HL-60/S4 treated with phorbol 12-myristate 13-acetate at 8.2 ng/mL for 4 days and 3 days (cell line): ENCODE data around the gene BUB1B.

Experiments used
- in situ Hi-C: fragments of 300-500 bp; cut with MboI; formaldehyde crosslinking; loops from 2 replicates; pipeline ENCODE4 v1.15.0; 2022; ENCODE audit warnings: low sequenced_read_pairs

Gene BUB1B

GRCh38 chr15:40252141-40252437, 91.2 kb downstream of the BUB1B start:
- in situ Hi-C loops: no loop called here

- in situ Hi-C loops: no loop called here
Observed at GRCh38 chr15:40252438-40253166, 91.7 kb downstream of the BUB1B start.

DNA sequence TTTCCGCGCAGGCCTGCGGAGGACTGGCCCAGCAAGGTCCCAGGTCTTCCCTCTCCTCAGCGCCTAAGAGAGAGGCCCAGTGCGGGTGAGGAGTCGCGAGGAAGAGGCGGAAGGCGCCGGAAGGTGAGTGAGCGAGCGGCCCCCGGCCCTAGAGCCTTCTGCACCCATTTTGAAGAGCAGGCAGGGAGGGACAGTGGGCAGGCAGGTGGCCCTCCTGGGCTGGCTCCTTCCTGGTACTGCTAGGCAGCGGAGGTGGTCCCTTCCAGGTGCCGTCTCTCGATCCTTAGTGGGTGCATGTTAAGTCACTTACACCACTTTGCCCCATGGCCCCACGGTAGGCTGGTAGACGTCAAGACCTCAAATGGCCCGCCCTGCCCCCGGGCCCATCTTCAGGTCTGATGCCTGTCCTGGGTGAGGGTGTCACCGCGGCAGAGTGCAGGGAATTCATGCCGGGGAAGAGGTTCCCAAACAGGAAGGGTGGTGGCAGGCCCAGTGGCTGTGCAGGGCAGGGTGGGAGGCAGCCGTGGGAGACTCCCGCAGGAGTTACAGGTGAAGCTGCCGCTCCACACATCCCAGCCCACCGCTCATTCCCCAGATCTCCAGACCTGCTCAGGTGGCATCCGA, 92.4 kb downstream of the BUB1B start:
- in situ Hi-C loops: no loop called here

DNA sequence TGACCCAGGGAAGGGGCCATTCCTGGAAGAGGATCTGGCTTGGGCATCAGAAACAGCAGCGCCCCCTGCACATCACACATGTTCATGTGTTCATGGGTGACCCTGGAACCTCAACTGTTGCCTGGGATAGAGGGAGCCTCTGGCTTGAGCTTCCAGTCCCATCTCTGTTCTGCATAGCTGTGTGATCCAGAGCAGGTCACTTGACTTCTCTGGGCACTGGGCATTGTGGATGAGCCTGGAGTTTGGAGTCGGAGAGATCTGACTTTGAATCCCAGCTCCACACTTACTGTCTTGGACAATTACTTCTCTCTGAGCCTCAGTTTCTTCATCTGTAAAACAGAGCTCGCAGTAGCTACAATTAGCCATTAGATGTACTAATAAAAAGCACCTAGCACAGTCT, 93.6 kb downstream of the BUB1B start:
- in situ Hi-C loops: no loop called here

DNA sequence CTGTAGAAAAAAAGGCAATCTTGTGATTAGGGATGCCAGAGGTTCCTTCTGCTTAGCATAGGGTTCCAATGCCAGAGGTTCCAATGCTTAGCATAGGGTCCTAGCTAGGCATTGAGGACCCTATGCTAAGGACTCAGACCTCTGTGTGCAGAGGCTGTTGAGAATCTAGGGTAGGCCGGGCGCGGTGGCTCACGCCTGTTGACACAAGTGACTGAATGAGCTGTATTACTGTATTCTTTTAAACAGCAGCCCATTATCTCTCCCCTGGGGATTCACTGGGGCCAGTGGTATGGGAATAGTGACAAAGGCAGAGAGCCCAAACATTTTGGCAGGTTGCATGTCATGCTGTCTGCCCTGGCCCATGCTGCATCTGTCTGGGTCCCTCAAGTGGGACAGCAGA, 94.2 kb downstream of the BUB1B start:
- in situ Hi-C loops: no loop called here

DNA sequence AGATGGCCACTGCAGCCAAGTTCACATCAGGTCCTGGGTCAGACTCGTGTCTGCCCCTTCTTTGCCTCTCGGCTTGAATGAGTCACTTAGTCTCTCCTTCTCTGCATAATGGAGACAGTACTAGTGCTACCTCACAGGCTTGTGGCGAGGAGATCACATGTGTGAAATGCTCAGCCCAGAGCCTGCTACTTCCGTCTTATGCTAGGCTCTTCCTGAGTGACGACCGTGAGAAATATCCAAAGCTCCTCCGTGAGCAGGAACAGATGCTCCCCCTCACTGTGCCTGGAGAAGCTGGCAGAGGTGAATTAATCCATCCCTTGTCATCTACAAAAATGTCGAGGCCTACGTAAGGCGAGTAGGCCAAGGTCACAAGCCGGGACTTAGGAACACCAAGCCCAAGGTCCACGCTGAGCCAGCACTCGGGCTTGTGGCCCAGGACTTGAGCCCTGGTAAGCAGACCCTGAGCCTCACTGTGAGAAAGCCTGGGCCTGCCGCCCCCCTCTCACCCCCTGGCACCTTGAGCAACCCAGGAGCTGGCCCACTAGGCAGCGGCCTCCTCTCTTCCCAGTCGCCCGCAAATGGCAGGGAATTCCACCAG, 95.9 kb downstream of the BUB1B start:
- in situ Hi-C loops: no loop called here

- in situ Hi-C loops: no loop called here
Observed at GRCh38 chr15:40257656-40258450, 97.0 kb downstream of the BUB1B start.

- in situ Hi-C loops: no loop called here
Observed at GRCh38 chr15:40258544-40258943, 97.7 kb downstream of the BUB1B start.

DNA sequence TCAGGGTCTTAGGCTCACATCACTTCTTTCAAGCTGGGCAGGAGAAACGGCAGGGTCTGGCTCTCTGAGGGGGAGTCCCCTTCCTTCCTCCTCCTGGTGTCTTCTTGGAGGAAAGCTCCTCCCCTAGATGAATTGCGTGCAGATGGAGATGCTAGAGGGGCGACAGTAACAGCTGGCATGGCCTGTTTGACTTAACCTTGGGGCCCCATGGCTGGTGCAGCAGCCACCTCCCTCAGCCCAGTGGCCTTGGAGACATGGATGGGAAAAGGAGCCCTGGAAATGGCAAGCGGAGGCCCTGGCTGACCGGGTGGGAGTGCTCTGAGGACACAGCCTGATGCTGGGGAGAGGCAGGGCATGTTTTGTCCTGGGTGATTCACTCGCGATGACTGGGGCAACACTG, 98.2 kb downstream of the BUB1B start:
- in situ Hi-C loops: no loop called here

DNA sequence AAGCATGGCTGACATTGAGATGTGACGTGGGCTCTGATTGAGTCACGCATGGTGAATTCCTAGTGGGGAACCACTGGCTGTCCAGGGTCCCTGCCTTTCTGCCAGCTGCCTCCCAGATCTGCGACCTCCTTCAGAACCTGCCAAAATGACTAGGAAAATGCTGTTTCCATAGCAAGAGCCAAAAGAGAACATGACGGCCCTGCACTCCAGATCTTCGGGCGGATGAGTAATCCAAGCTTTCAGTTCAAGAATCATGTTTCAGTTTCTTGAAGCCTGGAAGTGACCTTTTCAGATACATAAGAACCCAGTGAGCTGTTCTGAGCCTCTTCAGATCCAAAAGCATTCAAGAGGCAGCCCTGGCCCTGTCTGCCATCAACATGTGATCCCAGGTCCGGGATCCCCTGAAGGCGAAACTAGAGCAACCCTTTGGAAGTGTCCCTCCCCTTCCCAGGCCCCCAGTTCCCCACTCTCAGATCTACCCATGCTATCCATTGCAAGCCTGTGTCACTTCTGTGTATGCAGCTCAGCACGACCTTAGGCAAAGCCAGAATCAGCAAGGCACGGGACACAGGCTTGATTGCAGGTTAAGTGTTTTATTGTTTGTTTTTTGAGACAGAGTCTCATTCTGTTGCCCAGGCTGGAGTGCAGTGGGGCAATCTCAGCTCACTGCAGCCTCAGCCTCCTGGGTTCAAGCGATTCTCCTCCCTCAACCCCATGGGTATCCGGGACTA, 102.3 kb downstream of the BUB1B start:
- in situ Hi-C loops: no loop called here

DNA sequence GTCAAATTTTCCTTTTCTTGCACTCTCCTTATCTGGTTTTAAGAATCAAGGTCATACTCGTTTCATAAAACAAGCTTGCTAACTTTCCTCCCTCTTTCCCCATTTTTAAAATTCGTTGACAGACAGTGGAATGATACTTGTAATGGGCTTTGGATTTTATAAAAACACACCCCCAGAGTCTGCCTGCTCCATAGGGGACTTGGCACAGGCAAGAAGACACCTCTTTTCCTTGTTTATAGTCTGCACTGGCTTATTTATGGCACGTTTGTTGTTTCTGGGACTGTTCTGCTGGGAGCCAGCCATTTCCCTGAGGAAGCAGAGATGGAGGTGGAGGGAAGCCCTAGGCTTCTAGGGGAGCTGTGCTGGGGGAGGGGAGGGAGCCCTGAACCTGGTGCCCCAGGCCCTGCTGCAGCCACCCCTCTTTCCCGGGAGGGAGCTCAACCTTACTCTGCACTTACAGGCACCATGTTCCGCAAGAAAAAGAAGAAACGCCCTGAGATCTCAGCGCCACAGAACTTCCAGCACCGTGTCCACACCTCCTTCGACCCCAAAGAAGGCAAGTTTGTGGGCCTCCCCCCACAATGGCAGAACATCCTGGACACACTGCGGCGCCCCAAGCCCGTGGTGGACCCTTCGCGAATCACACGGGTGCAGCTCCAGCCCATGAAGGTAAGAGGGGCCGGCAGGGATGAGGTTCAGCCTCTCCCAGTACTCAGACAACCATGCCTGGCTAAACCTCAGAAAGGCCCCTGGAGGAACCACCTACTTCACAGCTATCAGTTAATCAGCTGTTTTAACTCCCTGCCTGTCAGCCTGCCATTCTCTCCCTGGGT, 103.7 kb downstream of the BUB1B start:
- in situ Hi-C loops: no loop called here

- in situ Hi-C loops: no loop called here
Observed at GRCh38 chr15:40265355-40265754, 104.5 kb downstream of the BUB1B start.

DNA sequence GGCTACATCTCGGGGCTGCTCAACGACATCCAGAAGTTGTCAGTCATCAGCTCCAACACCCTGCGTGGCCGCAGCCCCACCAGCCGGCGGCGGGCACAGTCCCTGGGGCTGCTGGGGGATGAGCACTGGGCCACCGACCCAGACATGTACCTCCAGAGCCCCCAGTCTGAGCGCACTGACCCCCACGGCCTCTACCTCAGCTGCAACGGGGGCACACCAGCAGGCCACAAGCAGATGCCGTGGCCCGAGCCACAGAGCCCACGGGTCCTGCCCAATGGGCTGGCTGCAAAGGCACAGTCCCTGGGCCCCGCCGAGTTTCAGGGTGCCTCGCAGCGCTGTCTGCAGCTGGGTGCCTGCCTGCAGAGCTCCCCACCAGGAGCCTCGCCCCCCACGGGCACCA, 105.0 kb downstream of the BUB1B start:
- in situ Hi-C loops: no loop called here

DNA sequence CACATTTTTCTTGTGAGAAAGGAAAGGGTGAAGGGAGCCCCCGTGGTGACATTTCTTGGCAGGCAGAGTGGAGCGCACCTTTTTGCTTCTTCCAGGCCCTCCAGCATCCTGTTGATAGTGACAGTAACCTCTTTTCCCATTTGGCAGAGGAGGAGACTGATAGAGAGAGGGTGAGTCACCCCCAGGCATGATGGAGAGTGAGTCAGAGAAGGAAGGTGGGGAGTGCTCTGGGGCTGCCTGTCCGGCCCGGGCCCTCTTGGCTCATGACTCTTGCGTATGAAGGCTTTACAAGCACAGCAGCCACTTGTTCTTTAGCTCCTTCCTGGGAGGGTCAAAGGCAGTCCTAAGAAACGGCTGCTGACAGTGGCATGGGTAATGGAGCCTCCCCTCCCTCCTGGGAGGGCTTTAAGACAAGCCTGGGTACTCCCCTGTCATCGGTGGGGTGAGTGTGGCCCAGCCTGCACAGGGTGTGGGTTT, 106.0 kb downstream of the BUB1B start:
- in situ Hi-C loops: no loop called here

DNA sequence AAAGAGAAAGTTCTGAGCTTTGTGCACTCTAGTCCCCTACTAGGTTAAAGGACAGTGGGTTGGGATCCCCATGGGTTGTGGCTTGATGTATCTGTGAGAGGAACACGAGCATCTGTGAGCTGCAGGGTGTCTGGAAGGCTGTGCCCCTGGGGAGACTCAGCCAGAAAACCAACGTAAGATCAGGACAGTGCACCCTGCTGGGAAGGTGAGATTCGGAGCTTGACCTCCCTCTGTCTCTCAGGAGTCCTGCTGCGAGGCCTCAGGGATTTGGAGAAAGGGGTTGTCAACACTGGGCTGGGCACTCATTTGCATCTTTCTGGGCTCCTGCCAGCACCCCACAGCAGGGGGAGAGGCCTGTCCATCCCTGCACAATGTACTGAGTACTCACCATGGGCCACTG, 106.8 kb downstream of the BUB1B start:
- in situ Hi-C loops: no loop called here

GRCh38 chr15:40269604-40270003, 108.7 kb downstream of the BUB1B start:
- in situ Hi-C loops: no loop called here

- in situ Hi-C loops: no loop called here
Observed at GRCh38 chr15:40270246-40270995, 109.6 kb downstream of the BUB1B start.
